Tibial nerve (tissue), 4 donors: ENCODE measurements around the gene PDLIM5.
"Not testable (repeated sequence)": the region's sequence is repeated elsewhere in the genome, so short reads cannot be mapped to it uniquely, and the experiment has no call there.

Experiments used
- CTCF ChIP-seq, 5 experiments: fragments of 200-600 bp in 3 of 5; fragments of 450-650 bp in 2 of 5; sonication (generic) in 3 of 5; IDR thresholded peaks; one replicate each; pipeline ENCODE4 v1.5.1; 2016 to 2019; ENCODE audit warnings: antibody characterized with exemption in 5 of 5, mild to moderate bottlenecking in 3 of 5, moderate library complexity in 2 of 5
- EP300 ChIP-seq, 2 donors: sonication (generic); formaldehyde crosslinking; IDR thresholded peaks; one replicate each; pipeline ENCODE4 v1.6.1; 2017; ENCODE audit warnings: antibody characterized with exemption in 2 of 2, mild to moderate bottlenecking in 1 of 2

GRCh38 chr4:94470782-94471181 lies 19.0 kb downstream of the PDLIM5 start:
- TF ChIP-seq CTCF, EP300 (IDR thresholded peaks at IDR 0.05): not testable (repeated sequence)
